Liver (tissue), 9 donors: Measurements from ENCODE around the gene ABCA13. TPM values are rescaled to one million over a fixed set of nuclear protein-coding genes. Genes with fewer than 3 reads are reported as not detected.

ENCODE experiments used
- DNase-seq: peaks from one replicate; pipeline ENCODE4 v3.0.0-alpha.2; 2017; ENCODE audit warnings: low spot score
- H3K27ac ChIP-seq, 2 donors: one replicate each; pipeline ENCODE4 v1.7.0; 2013; ENCODE audit warnings: inconsistent platforms in 2 of 2, low read length in 2 of 2, control low read depth in 1 of 2, low read depth in 1 of 2, mild to moderate bottlenecking in 1 of 2
- H3K27me3 ChIP-seq, 4 donors: one replicate each; pipeline versions ENCODE4 v1.6.1 to v1.7.0; 2013; ENCODE audit warnings: low read length in 3 of 4, inconsistent platforms in 1 of 4, mild to moderate bottlenecking in 1 of 4, moderate library complexity in 1 of 4; ENCODE audit not compliant: control insufficient read depth in 4 of 4, insufficient read depth in 4 of 4
- H3K36me3 ChIP-seq, 4 donors: one replicate each; pipeline versions ENCODE4 v1.6.1 to v1.7.0; 2013; ENCODE audit warnings: low read length in 3 of 4, mild to moderate bottlenecking in 3 of 4, low read depth in 1 of 4, moderate library complexity in 1 of 4; ENCODE audit not compliant: control insufficient read depth in 4 of 4, insufficient read depth in 3 of 4
- H3K4me1 ChIP-seq, 4 donors: one replicate each; pipeline versions ENCODE4 v1.6.1 to v1.7.0; 2013; ENCODE audit warnings: low read length in 3 of 4, mild to moderate bottlenecking in 3 of 4, moderate library complexity in 1 of 4; ENCODE audit not compliant: control insufficient read depth in 4 of 4, insufficient read depth in 4 of 4
- H3K4me3 ChIP-seq, 3 donors: one replicate each; pipeline versions ENCODE4 v1.6.1 to v1.7.0; 2013; ENCODE audit warnings: low read length in 3 of 3, control low read depth in 1 of 3, low read depth in 1 of 3, mild to moderate bottlenecking in 1 of 3
- H3K9ac ChIP-seq, 2 donors: one replicate each; pipeline ENCODE4 v1.7.0; 2013; ENCODE audit warnings: low read length in 2 of 2, mild to moderate bottlenecking in 2 of 2, moderate library complexity in 2 of 2, control low read depth in 1 of 2, low read depth in 1 of 2
- H3K9me3 ChIP-seq, 4 donors: one replicate each; pipeline versions ENCODE4 v1.6.1 to v1.7.0; 2013; ENCODE audit warnings: low read length in 3 of 4; ENCODE audit not compliant: control insufficient read depth in 4 of 4
- ATF3 ChIP-seq: IDR thresholded peaks from 2 replicates; pipeline ENCODE4 v1.6.1; 2016; ENCODE audit warnings: antibody characterized with exemption
- CTCF ChIP-seq: fragments of 150-350 bp; IDR thresholded peaks from 2 replicates; pipeline ENCODE4 v1.5.1; 2017; ENCODE audit warnings: improper control_type of control experiment, low read depth, low read length; ENCODE audit not compliant: missing input control
- EGR1 ChIP-seq, 2 donors: IDR thresholded peaks; 2 replicates each; pipeline ENCODE4 v1.6.1; 2016 to 2018; ENCODE audit warnings: antibody characterized with exemption in 2 of 2, low read depth in 2 of 2
- FOXA1 ChIP-seq: IDR thresholded peaks from 2 replicates; pipeline ENCODE4 v1.6.1; 2016; ENCODE audit warnings: antibody characterized with exemption
- FOXA2 ChIP-seq: IDR thresholded peaks from 2 replicates; pipeline ENCODE4 v1.6.1; 2016; ENCODE audit warnings: antibody characterized with exemption
- HNF4A ChIP-seq, 2 donors: conservative IDR thresholded peaks; 2 replicates each; pipeline ENCODE4 v1.6.1; 2016; ENCODE audit warnings: antibody characterized with exemption in 2 of 2, mild to moderate bottlenecking in 2 of 2
- HNF4G ChIP-seq: IDR thresholded peaks from 2 replicates; pipeline ENCODE4 v1.6.1; 2016; ENCODE audit warnings: antibody characterized with exemption
- JUND ChIP-seq, 2 donors: IDR thresholded peaks; 2 replicates each; pipeline ENCODE4 v1.6.1; 2016; ENCODE audit warnings: antibody characterized with exemption in 2 of 2
- NR2F2 ChIP-seq: IDR thresholded peaks from 2 replicates; pipeline ENCODE4 v1.6.1; 2016; ENCODE audit warnings: antibody characterized with exemption
- RAD21 ChIP-seq, 2 donors: IDR thresholded peaks; 2 replicates each; pipeline ENCODE4 v1.6.1; 2016; ENCODE audit warnings: antibody characterized with exemption in 2 of 2, mild to moderate bottlenecking in 2 of 2
- REST ChIP-seq: IDR thresholded peaks from 2 replicates; pipeline ENCODE4 v1.6.1; 2016; ENCODE audit warnings: antibody characterized with exemption, mild to moderate bottlenecking
- RXRA ChIP-seq, 2 donors: IDR thresholded peaks; 2 replicates each; pipeline ENCODE4 v1.6.1; 2017 to 2018; ENCODE audit warnings: antibody characterized with exemption in 2 of 2, mild to moderate bottlenecking in 1 of 2
- SP1 ChIP-seq: IDR thresholded peaks from 2 replicates; pipeline ENCODE4 v1.6.1; 2018; ENCODE audit warnings: antibody characterized with exemption, mild to moderate bottlenecking
- TAF1 ChIP-seq: conservative IDR thresholded peaks from 2 replicates; pipeline ENCODE4 v1.6.1; 2016; ENCODE audit warnings: antibody characterized with exemption, mild to moderate bottlenecking
- YY1 ChIP-seq: IDR thresholded peaks from 2 replicates; pipeline ENCODE4 v1.6.1; 2016; ENCODE audit warnings: antibody characterized with exemption, mild to moderate bottlenecking
- ZBTB33 ChIP-seq: IDR thresholded peaks from 2 replicates; pipeline ENCODE4 v1.6.1; 2016; ENCODE audit warnings: antibody characterized with exemption
- WGBS: extraction: QIAGEN DNeasy Blood & Tissue Kit; methylation state at CpG from one replicate; pipeline ENCODE4 v1.1.7; 2013; 5-methylcytosine and 5-hydroxymethylcytosine counted together
- polyA plus RNA-seq, 2 donors: library from polyadenylated mRNA; stranded (reverse) in 1 of 2; unstranded in 1 of 2; fragments of 200-250 nt in 1 of 2; fragments of >200 nt in 1 of 2; fragmentation: Nextera tagmentation in 1 of 2; extraction: Ambion mirVana in 1 of 2; gene quantifications; one replicate each; pipeline versions ENCODE4 v1.2.1 to v1.2.3, GENCODE V29; 2013 to 2015
- total RNA-seq, 2 donors: library from RNA; depleted of rRNA; stranded (reverse); fragments of >200 nt; gene quantifications; one replicate each; pipeline ENCODE4 v1.2.3, GENCODE V29; 2014
- donor health status: healthy.
- donor health status: healthy.
- donor health status: healthy.
- donor health status: healthy.
- donor health status: healthy.

Gene ABCA13
- total and polyA plus RNA-seq, 4 donors, result 0.22 to 1.0 (median 0.66) TPM

- no peak for TF ChIP-seq ZBTB33
- no peak for TF ChIP-seq HNF4A (conservative IDR thresholded peaks at IDR 0.05)
- TF ChIP-seq RXRA (IDR thresholded peaks at IDR 0.05), result no peak
- TF ChIP-seq REST, result no peak
- no peak for TF ChIP-seq ATF3
- no peak for TF ChIP-seq HNF4G
- TF ChIP-seq FOXA1, result no peak
- no peak for TF ChIP-seq FOXA2
- no peak for TF ChIP-seq EGR1 (IDR thresholded peaks at IDR 0.05; ENCODE audit: low read depth in 2 of 2)
These were observed 275.5 kb downstream of the ABCA13 start for GRCh38 chr7:48446721-48447120.

GRCh38 chr7:48452218-48452617, 281.0 kb downstream of the ABCA13 start:
- H3K4me1 ChIP-seq, result no peaks in the 10 kb centered on the region
- no peak overlapping the region for H3K4me3 ChIP-seq
- no peaks in the 10 kb centered on the region for H3K36me3 ChIP-seq
- DNase-seq, result no peak
- WGBS, result 95% methylated on average over 1 of the region's 1 CpG
- TF ChIP-seq YY1 (no peak), SP1 (no peak), HNF4A (conservative IDR thresholded peaks at IDR 0.05) (no peak), JUND (IDR thresholded peaks at IDR 0.05) (no peak), FOXA1 (no peak), CTCF (no peak), EGR1 (IDR thresholded peaks at IDR 0.05; ENCODE audit: low read depth in 2 of 2) (no peak), NR2F2 (no peak), RAD21 (IDR thresholded peaks at IDR 0.05) (no peak), TAF1 (no peak)
- no peaks in the 10 kb centered on the region for H3K27me3 ChIP-seq
- no peak overlapping the region for H3K9ac ChIP-seq
- peaks cover 0 to 2% (median 0%) of the 10 kb centered on the region in 4 donors for H3K9me3 ChIP-seq
- H3K27ac ChIP-seq, result no peak overlapping the region

More at GRCh38 chr7:48446721-48447120, 275.5 kb downstream of the ABCA13 start:
- H3K9me3 ChIP-seq, result no peaks in the 10 kb centered on the region
- H3K4me1 ChIP-seq, result no peaks in the 10 kb centered on the region
- H3K9ac ChIP-seq, result no peak overlapping the region
- no peak for DNase-seq
- H3K27me3 ChIP-seq, result no peaks in the 10 kb centered on the region
- no peak overlapping the region for H3K27ac ChIP-seq
- H3K4me3 ChIP-seq, result no peak overlapping the region
- no peaks in the 10 kb centered on the region for H3K36me3 ChIP-seq
